Tongue (tissue), 2 donors: ENCODE data around the gene SERPINA6. TPM values are rescaled to one million over a fixed set of nuclear protein-coding genes. Genes with fewer than 3 reads are reported as not detected.
A peak's percentile ranks its signal among the peaks of the same experiment; 100 is the strongest.
"Not testable (repeated sequence)": the region's sequence is repeated elsewhere in the genome, so short reads cannot be mapped to it uniquely, and the experiment has no call there.

Experiments used
- DNase-seq: peaks from one replicate; pipeline ENCODE4 v3.0.0-alpha.2; 2015
- total RNA-seq: library from RNA; depleted of rRNA; stranded (reverse); fragments of >200 nt; gene quantifications from one replicate; pipeline ENCODE4 v1.2.3, GENCODE V29; 2014

The SERPINA6 gene
- total RNA-seq, 1 donor from 2014 or later, result not detected

GRCh38 chr14:94291906-94292525, 31.1 kb downstream of the SERPINA6 start:
- DNase-seq, result no peak

- no peak for DNase-seq
Measured at GRCh38 chr14:94291159-94291905, 31.8 kb downstream of the SERPINA6 start.

GRCh38 chr14:94290197-94290596, 32.9 kb downstream of the SERPINA6 start:
- no peak for DNase-seq

GRCh38 chr14:94288610-94289465, 34.3 kb downstream of the SERPINA6 start:
- no peak for DNase-seq

DNA sequence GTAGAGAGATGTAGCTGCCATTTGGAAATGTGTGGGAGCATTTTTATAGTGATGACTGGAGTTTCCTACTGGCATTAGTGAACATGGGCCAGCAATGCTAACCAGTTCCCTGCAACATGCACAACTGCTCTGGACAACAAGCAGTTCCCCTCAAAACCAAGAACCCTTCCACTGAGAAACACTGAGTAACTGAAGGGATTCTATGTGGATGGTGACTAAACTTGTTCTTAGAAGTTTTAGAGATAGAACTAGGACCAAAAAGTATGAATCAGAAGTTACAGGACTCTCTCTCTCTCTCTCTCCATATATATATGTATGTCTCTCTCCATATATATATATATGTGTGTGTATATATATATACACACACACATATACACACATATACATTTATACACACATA, 38.0 kb downstream of the SERPINA6 start:
- no peak for DNase-seq

DNA sequence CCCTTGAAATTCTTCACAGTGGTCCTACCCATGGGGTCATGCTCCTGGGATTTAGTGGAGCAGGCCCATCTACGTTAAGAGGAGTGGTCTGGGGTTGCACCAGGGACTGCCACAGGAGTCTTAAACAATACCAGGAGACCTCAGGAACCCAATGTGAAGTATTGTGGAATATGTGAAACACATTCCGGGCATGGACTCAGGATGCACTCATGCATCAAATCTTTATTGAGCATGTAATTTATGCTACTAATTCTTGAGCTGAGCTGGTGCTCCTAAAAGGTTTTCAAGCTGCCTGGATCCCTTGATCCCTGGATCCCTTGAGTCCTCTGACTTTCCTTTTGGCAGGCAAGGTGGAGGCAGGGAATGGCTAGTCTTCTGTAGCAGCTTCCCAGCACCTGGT, 38.9 kb downstream of the SERPINA6 start:
- DNase-seq, result no peak

DNA sequence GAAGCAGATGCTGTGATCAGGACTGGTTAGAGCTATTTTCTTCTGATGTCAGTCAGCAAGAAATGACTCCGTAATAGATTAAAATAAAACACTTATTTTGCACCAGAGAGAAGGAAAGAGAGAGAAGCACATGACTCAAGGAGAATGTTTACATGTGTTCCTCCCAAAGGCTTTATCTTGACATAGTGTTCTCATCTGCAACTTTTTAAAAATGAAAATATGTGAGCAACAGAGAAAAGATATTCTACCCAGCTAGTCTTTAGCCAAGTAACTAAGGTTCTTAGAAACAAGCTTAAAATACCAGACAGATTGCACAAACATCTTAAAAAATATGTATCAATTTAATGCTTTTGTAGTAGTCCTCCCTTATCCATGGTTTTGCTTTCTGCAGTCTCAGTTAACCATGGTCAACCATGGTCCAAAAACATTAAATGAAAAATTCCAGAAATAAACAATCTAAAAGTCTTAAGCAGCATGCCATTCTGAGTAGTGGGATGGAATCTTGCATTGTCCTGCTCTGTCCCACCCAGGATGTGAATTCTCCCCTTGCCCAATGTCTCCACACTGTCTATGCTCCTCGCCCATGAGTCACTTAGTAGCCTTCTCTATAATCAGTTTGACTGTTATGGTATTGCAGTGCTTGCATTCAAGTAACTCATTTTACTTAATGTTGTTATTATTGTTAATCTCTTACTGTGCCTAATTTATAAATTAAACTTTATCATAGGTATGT, 40.0 kb downstream of the SERPINA6 start:
- DNase-seq, result no peak

GRCh38 chr14:94278731-94279130, 44.4 kb downstream of the SERPINA6 start:
- no peak for DNase-seq

DNA sequence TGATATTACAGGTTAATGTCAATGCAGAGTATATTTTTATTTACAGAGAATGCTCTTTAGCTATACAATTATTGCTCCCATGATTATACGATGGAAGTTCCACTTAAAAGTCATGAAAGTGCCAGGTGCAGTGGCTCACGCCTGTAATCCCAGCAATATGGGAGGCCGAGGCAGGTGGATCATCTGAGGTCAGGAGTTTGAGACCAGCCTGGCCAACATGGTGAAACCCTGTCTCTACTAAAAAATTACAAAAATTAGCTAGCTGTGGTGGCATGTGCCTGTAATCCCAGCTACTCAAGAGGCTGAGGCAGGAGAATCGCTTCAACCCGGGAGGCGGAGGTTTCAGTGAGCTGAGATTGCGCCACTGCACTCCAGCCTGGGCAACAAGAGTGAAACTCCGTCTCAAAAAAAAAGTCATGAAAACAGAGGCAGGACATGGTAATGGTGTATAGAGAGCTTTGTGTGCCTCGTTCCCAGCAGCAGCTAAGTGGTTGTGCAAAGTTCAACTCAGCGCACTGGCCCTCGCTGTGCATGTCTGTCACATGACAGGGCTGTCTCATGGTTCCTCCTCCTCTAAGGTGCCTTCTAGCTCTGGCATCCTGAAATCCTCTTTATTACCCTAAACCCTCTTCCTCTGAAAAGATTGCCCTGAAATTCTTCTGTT, 46.1 kb downstream of the SERPINA6 start:
- DNase-seq, result not testable (repeated sequence)

DNA sequence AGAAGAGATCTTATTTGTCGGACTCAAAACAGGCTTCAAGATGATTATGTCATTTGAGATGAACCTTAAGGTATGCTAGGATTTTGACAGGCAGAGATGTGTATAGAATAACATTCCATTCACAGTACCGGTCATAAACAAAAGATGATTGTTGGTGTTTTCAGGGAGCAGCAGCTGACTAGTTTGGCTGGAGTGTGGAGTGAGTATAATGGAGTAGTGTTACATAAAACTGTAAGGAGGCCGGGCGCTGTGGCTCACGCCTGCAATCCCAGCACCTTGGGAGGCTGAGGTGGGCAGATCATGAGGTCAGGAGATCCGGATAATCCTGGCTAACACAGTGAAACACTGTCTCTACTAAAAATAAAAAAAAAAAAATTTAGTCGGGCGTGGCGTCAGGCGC, 54.0 kb downstream of the SERPINA6 start:
- DNase-seq, result peak; percentile 46

- DNase-seq, result not testable (repeated sequence)
Measured at GRCh38 chr14:94268582-94268981, 54.6 kb downstream of the SERPINA6 start.

DNA sequence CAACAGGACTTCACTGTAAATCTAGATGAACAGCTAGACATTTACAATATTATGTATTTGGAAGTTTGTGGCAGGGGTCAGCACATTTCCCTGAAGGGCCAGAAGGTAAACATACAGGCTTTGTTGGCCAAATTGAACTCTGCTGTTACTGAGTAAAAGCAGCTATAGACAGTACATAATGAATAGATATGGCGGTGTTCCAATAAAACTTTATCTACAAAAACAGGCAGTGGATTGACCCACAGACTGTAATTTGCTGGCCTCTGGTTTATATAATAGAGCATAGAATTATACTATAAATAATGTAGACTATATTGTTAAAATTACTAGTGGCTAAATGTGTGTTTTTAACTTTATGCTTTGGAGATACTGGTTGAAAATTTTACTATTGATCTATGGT, 55.8 kb downstream of the SERPINA6 start:
- no peak for DNase-seq

- DNase-seq, result not testable (repeated sequence)
Measured at GRCh38 chr14:94264195-94264594, 58.9 kb downstream of the SERPINA6 start.

Other genes starting within 250 kb of the SERPINA6 start
- 118 TPM for gene DDX24, start 242.1 kb downstream of the SERPINA6 start, total RNA-seq
- 5.0 TPM for gene IFI27L1, start 242.0 kb downstream of the SERPINA6 start, total RNA-seq
- 22.2 TPM for gene IFI27, start 212.6 kb downstream of the SERPINA6 start, total RNA-seq
- gene IFI27L2, start 193.7 kb downstream of the SERPINA6 start, total RNA-seq, result 8.8 TPM
- gene PPP4R4, start 149.0 kb downstream of the SERPINA6 start, total RNA-seq, result 0.82 TPM
- gene SERPINA10, start 30.1 kb downstream of the SERPINA6 start, total RNA-seq, result not detected
- not detected for gene SERPINA2, start 43.4 kb upstream of the SERPINA6 start, total RNA-seq
- 2.5 TPM for gene SERPINA1, start 65.3 kb upstream of the SERPINA6 start, total RNA-seq
- not detected for gene SERPINA11, start 129.5 kb upstream of the SERPINA6 start, total RNA-seq
- gene SERPINA9, start 152.9 kb upstream of the SERPINA6 start, total RNA-seq, result not detected
- not detected for gene SERPINA12, start 186.1 kb upstream of the SERPINA6 start, total RNA-seq
- not detected for gene SERPINA4, start 238.1 kb upstream of the SERPINA6 start, total RNA-seq